NB4 (cell line): ENCODE data around the gene ASGR2.

Experiments used
- DNase-seq: peaks from one replicate; pipeline ENCODE4 v3.0.0; 2010; ENCODE audit warnings: low read depth
- H3K4me3 ChIP-seq: one replicate; pipeline ENCODE4 v1.5.1; 2011; ENCODE audit warnings: mild to moderate bottlenecking, low read depth, low read length, moderate library complexity
- CTCF ChIP-seq: IDR thresholded peaks from one replicate; pipeline ENCODE4 v1.5.1; 2012; ENCODE audit warnings: low read depth, low read length
- MAX ChIP-seq: IDR thresholded peaks from 2 replicates; pipeline ENCODE4 v1.6.1; 2011; ENCODE audit warnings: low read depth, low read length
- MYC ChIP-seq: IDR thresholded peaks from 2 replicates; pipeline ENCODE4 v1.6.1; 2011; ENCODE audit warnings: low read depth, low read length
- POLR2A ChIP-seq: IDR thresholded peaks from 2 replicates; pipeline ENCODE4 v1.6.1; 2011; ENCODE audit warnings: mild to moderate bottlenecking; ENCODE audit not compliant: insufficient read length; ENCODE audit errors: extremely low read depth

The ASGR2 gene

GRCh38 chr17:7133916-7134315 is 19.3 kb upstream of the ASGR2 start:
- no peak for DNase-seq
- no peak for TF ChIP-seq MAX
- TF ChIP-seq POLR2A, result no peak
- TF ChIP-seq CTCF, result no peak
- H3K4me3 ChIP-seq, result no peak overlapping the region

GRCh38 chr17:7133424-7133823 is 18.8 kb upstream of the ASGR2 start:
- peak; percentile 81 for DNase-seq

GRCh38 chr17:7132511-7133094 is 18.0 kb upstream of the ASGR2 start:
- DNase-seq, result peak; percentile 85
- no peak overlapping the region for H3K4me3 ChIP-seq
- TF ChIP-seq MAX, result no peak
- 0 out of 2 replicates have a peak, but pooled peaks have one; percentile 16 for TF ChIP-seq MYC

More at GRCh38 chr17:7133424-7133823, 18.8 kb upstream of the ASGR2 start:
- TF ChIP-seq POLR2A (no peak), CTCF (peak; percentile 44), MAX (no peak), MYC (no peak)
- H3K4me3 ChIP-seq, result no peak overlapping the region

GRCh38 chr17:7131423-7131791 is 16.8 kb upstream of the ASGR2 start:
- no peak for TF ChIP-seq MYC
- TF ChIP-seq MAX, result no peak
- TF ChIP-seq CTCF, result no peak
- TF ChIP-seq POLR2A, result no peak
- H3K4me3 ChIP-seq, result no peak overlapping the region
- DNase-seq, result no peak

- DNase-seq, result no peak
- TF ChIP-seq POLR2A (no peak), CTCF (no peak), MAX (no peak), MYC (no peak)
- H3K4me3 ChIP-seq, result no peak overlapping the region
Observed at GRCh38 chr17:7130621-7131422, 16.2 kb upstream of the ASGR2 start.

GRCh38 chr17:7129311-7129710 is 14.7 kb upstream of the ASGR2 start:
- TF ChIP-seq MAX (no peak), MYC (no peak), CTCF (no peak), POLR2A (no peak)
- no peak overlapping the region for H3K4me3 ChIP-seq

More at GRCh38 chr17:7129311-7129710, 14.7 kb upstream of the ASGR2 start:
- DNase-seq, result no peak
